ENCODE data around the gene SHOX.
"Not testable (repeated sequence)": the region's sequence is repeated elsewhere in the genome, so short reads cannot be mapped to it uniquely, and the experiment has no call there.

Gene SHOX

GRCh38 chrX:621705-622503 is 8.7 kb upstream of the SHOX start:
- no peak for DNase-seq (ENCODE audit: low read depth, low spot score)

DNA sequence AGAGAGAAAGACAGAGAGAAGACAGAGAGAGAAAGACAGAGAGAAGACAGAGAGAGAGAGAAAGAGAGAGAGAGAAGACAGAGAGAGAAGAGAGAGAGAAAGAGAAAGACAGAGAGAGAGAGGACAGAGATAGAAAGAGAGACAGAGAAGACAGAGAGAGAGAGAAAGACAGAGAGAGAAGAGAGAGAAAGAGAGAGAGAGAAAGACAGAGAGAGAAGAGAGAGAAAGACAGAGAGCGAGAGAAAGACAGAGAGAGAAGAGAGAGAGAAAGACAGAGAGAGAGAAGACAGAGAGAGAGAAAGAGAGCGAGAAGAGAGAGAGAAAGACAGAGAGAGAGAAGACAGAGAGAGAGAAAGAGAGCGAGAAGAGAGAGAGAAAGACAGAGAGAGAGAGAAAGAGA is 7.8 kb upstream of the SHOX start:
- DNase-seq (ENCODE audit: low read depth, low spot score): not testable (repeated sequence)

DNA sequence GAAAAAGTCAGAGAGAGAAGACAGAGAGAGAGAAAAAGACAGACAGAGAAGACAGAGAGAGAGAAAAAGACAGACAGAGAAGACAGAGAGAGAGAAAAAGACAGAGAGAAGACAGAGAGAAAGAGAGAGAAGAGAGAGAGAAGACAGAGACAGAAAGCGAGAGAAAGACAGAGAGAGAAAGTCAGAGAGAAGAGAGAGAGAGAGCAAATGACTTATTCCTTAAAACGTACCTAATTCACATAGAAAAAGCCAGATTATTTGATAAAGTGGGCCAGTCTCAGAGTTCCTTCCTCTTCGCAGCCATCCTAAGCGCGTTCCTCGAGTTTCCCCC is 7.4 kb upstream of the SHOX start:
- DNase-seq (ENCODE audit: low read depth, low spot score): no peak

GRCh38 chrX:623599-624315 is 6.8 kb upstream of the SHOX start:
- no peak for DNase-seq (ENCODE audit: low read depth, low spot score)

DNA sequence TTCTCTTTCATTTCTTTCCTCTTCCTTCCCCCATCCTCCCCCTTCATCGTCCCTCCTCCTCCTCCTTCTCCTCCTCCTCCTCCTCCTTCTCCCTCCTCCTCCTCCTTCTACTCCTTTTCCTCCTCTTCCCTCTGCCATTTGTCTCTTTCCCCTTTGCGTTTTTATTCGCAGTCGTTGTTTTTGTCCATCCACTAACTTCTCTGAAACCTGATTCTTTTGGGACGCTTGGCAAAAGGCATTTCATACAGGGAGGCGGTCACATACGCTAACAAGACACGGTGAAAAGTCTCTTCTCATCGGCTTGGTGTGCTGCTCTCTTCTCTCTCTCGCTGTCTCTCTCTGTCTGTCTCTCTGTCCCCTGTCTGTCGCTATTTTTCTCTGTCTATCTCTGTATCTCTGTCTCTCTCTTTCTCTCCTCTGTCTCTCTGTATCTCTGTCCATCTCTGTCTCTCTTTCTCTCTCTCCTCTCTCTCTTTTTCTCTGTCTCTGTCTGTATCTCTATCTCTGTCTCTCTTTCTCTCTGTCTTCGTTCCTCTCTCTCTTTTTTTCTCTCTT is 5.4 kb upstream of the SHOX start:
- DNase-seq (ENCODE audit: low read depth, low spot score): no peak

DNA sequence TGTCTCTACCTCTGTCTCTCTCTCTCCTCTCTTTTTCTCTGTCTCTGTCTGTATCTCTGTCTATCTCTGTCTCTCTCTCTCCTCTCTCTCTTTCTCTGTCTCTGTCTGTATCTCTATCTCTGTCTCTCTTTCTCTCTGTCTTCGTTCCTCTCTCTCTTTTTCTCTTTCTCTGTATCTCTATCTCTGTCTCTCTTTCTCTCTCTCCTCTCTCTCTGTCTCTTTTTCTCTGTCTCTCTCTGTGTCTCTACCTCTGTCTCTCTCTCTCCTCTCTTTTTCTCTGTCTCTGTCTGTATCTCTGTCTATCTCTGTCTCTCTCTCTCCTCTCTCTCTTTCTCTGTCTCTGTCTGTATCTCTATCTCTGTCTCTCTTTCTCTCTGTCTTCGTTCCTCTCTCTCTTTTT is 4.5 kb upstream of the SHOX start:
- DNase-seq (ENCODE audit: low read depth, low spot score): not testable (repeated sequence)

- DNase-seq (ENCODE audit: low read depth, low spot score): no peak
These were observed 3.7 kb upstream of the SHOX start for GRCh38 chrX:626745-627509.

GRCh38 chrX:627510-627981 is 3.0 kb upstream of the SHOX start:
- no peak for DNase-seq (ENCODE audit: low read depth, low spot score)

GRCh38 chrX:627995-628394 is 2.6 kb upstream of the SHOX start:
- no peak for DNase-seq (ENCODE audit: low read depth, low spot score)

DNA sequence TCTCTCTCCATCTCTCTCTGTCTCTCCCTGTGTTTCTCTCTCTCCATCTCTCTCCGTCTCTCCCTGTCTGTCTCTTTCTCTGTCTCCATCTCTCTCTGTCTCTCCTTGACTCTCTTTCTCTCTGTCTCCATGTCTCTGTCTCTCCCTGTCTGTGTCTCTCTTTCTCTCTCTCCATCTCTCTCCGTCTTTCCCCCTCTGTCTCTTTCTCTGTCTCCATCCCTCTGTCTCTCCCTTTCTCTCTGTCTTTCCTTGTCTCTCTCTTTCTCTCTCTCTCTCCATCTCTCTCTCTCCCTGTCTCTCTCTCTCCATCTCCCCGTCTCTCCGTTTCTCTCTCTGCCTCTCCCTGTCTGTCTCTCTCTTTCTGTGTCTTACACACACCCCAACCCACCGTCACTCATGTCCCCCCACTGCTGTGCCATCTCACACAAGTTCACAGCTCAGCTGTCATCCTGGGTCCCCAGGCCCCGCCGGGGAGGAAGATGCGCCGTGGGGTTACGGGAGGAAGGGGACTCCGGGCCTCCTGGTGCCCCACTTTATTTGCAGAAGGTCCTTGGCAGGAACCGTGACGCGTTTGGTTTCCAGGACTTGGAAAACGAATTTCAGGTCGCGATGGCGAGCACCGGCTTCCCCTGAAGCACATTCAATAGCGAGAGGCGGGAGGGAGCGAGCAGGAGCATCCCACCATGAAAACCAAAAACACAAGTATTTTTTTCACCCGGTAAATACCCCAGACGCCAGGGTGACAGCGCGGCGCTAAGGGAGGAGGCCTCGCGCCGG is 1.2 kb upstream of the SHOX start:
- no peak for DNase-seq (ENCODE audit: low read depth, low spot score)

- DNase-seq (ENCODE audit: low read depth, low spot score): no peak
These were observed 482 bp upstream of the SHOX start for GRCh38 chrX:630007-630611.

DNA sequence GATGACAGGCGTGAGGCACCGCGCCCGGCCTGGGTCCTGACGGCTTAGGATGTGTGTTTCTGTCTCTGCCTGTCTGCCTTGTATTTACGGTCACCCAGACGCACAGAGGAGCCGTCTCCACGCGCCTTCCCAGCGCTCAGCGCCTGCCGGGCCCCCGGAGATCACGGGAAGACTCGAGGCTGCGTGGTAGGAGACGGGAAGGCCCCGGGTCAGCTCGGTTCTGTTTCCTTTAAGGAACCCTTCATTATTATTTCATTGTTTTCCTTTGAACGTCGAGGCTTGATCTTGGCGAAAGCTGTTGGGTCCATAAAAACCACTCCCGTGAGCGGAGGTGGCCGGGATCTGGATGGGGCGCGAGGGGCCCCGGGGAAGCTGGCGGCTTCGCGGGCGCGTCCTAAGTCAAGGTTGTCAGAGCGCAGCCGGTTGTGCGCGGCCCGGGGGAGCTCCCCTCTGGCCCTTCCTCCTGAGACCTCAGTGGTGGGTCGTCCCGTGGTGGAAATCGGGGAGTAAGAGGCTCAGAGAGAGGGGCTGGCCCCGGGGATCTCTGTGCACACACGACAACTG is 1.3 kb downstream of the SHOX start:
- DNase-seq (ENCODE audit: low read depth, low spot score): no peak

GRCh38 chrX:632366-633042 is 1.9 kb downstream of the SHOX start:
- no peak for DNase-seq (ENCODE audit: low read depth, low spot score)

DNA sequence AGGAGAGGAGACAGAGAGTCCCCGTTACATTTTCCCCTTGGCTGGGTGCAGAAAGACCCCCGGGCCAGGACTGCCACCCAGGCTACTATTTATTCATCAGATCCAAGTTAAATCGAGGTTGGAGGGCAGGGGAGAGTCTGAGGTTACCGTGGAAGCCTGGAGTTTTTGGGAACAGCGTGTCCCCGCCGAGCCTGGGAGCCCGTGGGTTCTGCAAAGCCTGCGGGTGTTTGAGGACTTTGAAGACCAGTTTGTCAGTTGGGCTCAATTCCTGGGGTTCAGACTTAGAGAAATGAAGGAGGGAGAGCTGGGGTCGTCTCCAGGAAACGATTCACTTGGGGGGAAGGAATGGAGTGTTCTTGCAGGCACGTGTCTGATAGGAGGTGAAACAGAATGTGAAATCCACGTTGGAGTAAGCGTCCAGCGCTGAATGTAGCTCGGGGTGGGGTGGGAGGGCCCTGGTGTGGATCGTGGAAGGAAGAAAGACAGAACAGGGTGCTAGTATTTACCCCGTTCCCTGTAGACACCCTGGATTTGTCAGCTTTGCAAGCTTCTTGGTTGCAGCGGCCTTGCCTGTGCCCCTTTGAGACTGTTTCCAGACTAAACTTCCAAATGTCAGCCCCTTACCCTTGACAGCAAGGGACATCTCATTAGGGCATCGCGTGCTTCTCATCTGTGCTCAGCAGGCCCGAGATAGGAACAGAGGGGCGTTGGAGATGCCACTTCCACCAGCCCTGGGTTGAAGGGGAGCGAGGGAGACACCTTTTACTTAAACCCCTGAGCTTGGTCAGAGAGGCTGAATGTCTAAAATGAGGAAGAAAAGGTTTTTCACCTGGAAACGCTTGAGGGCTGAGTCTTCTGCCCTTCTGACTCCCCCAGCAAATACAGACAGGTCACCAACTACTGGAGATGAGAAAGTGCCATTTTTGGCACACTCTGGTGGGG is 2.7 kb downstream of the SHOX start:
- no peak for DNase-seq (ENCODE audit: low read depth, low spot score)

- no peak for DNase-seq (ENCODE audit: low read depth, low spot score)
These were observed 3.7 kb downstream of the SHOX start for GRCh38 chrX:633985-634958.

GRCh38 chrX:635428-636090 is 5.0 kb downstream of the SHOX start:
- DNase-seq (ENCODE audit: low read depth, low spot score): no peak

DNA sequence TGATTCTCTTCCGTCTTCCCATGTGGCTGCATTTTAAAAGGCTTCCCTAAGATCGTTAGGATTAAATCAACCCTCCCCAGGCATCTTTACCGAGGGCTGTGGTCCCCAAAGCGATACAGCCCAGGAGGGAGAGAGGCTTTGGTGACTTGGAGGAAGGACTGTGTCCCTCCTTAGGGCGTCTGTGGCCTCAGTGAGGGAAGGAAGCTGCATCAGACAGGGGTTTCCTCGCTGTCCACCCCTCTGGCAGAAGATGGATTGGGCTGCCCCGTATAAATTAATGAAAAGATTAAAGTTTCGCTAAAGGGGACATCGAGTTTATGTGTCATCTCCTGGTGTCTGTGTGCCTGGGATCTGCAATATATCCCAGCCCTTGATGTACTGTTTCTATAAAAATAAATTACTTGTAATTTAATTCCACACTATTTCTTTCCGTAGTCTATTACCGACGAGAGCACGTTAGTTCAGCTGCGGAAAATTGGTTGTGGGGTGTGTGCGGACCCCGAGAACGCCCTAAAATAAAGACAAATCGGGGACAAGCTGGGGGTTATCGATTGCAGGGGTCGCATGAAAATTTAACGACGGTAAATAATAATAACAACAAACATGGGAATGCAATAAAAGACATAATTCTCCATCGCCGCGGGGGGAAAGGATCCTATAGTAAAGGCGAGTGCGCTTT is 6.5 kb downstream of the SHOX start:
- no peak for DNase-seq (ENCODE audit: low read depth, low spot score)

Measured in activated CD4-positive, CD25-positive, alpha-beta regulatory T cell treated with anti-CD3 and anti-CD28 coated beads, Interleukin-2, amount 50 U/mL, for 16 hours (primary cell).